DMS114 treated with DMSO at 0.1 percent for 48 hours (cell line): ENCODE results near the gene ABCC4.

Experiments used
- DNase-seq: peaks from one replicate; lab custom pipeline; 2025; ENCODE audit not compliant: unreplicated experiment; lab: John Stamatoyannopoulos, UW

ABCC4 gene

GRCh38 chr13:95003019-95003813, 298.0 kb downstream of the ABCC4 start:
- DNase-seq = no peak

GRCh38 chr13:95002126-95002525, 299.1 kb downstream of the ABCC4 start:
- no peak for DNase-seq

- no peak for DNase-seq
Observed at GRCh38 chr13:94999871-95000270, 301.4 kb downstream of the ABCC4 start.

- no peak for DNase-seq
Observed at GRCh38 chr13:94997126-94997525, 304.1 kb downstream of the ABCC4 start.

- DNase-seq = no peak
Observed at GRCh38 chr13:94996445-94996844, 304.8 kb downstream of the ABCC4 start.

- DNase-seq = no peak
Observed at GRCh38 chr13:94994506-94994905, 306.7 kb downstream of the ABCC4 start.

- no peak for DNase-seq
Observed at GRCh38 chr13:94993616-94994015, 307.6 kb downstream of the ABCC4 start.

GRCh38 chr13:94992036-94992960, 309.0 kb downstream of the ABCC4 start:
- no peak for DNase-seq

GRCh38 chr13:94988654-94989053, 312.6 kb downstream of the ABCC4 start:
- no peak for DNase-seq

GRCh38 chr13:94987869-94988268, 313.4 kb downstream of the ABCC4 start:
- no peak for DNase-seq

- no peak for DNase-seq
Observed at GRCh38 chr13:94987081-94987480, 314.2 kb downstream of the ABCC4 start.

GRCh38 chr13:94984958-94985357, 316.3 kb downstream of the ABCC4 start:
- no peak for DNase-seq

GRCh38 chr13:94978516-94978915, 322.7 kb downstream of the ABCC4 start:
- no peak for DNase-seq

- DNase-seq = no peak
Observed at GRCh38 chr13:94974015-94974951, 327.0 kb downstream of the ABCC4 start.

GRCh38 chr13:94972262-94972661, 329.0 kb downstream of the ABCC4 start:
- DNase-seq = no peak
